A673 (cell line): ENCODE data around the gene RHAG. TPM values are rescaled to one million over a fixed set of nuclear protein-coding genes. Genes with fewer than 3 reads are reported as not detected.

Experiments
- BruUV-seq: library from RNA; stranded (reverse); fragments of 400-500 nt; replicated peaks from 2 replicates; lab custom pipeline; 2021; lab: Mats Ljungman, UMichigan
- CTCF ChIA-PET: fragments of 300-600 bp; sonication (Branson Sonifier 250); formaldehyde crosslinking; loops from one replicate; lab custom pipeline; 2022; ENCODE audit warnings: antibody characterized with exemption; lab: Charles Lee
- POLR2A ChIA-PET: fragments of 300-600 bp; sonication (Branson Sonifier 250); formaldehyde crosslinking; loops from one replicate; lab custom pipeline; 2022; ENCODE audit warnings: antibody characterized with exemption; ENCODE audit not compliant: low non-redundant PET; lab: Charles Lee
- DNase-seq: peaks from one replicate; pipeline ENCODE4 v3.0.0-alpha.2; 2015; ENCODE audit warnings: low spot score
- H3K27ac ChIP-seq: fragments of 200-600 bp; sonication (generic); 2 replicates; pipeline ENCODE4 v1.5.1; 2016; ENCODE audit warnings: mixed run types, low read depth, mild to moderate bottlenecking, mixed read lengths, antibody characterized with exemption, low read length; ENCODE audit not compliant: poor library complexity, severe bottlenecking
- H3K27me3 ChIP-seq: fragments of 200-600 bp; sonication (generic); replicated peaks from 2 replicates; pipeline ENCODE4 v1.6.1; 2017; ENCODE audit warnings: mixed run types, low read depth, mild to moderate bottlenecking, mixed read lengths, antibody characterized with exemption, low read length; ENCODE audit not compliant: insufficient read depth, poor library complexity
- H3K36me3 ChIP-seq: fragments of 200-600 bp; sonication (generic); 2 replicates; pipeline ENCODE4 v1.6.1; 2016; ENCODE audit warnings: mixed run types, mild to moderate bottlenecking, mixed read lengths, antibody characterized with exemption, low read length; ENCODE audit not compliant: insufficient read depth, poor library complexity, severe bottlenecking
- H3K4me1 ChIP-seq: fragments of 200-600 bp; sonication (generic); 2 replicates; pipeline ENCODE4 v1.6.1; 2017; ENCODE audit warnings: mixed run types, mild to moderate bottlenecking, mixed read lengths, antibody characterized with exemption, low read length; ENCODE audit not compliant: insufficient read depth, poor library complexity, severe bottlenecking
- H3K4me3 ChIP-seq: fragments of 200-600 bp; sonication (generic); 2 replicates; pipeline ENCODE4 v1.5.1; 2016; ENCODE audit warnings: low read depth, mixed run types, mild to moderate bottlenecking, mixed read lengths, low read length; ENCODE audit not compliant: poor library complexity, severe bottlenecking
- H3K9me3 ChIP-seq: fragments of 200-600 bp; sonication (generic); 2 replicates; pipeline ENCODE4 v1.6.1; 2016; ENCODE audit warnings: mixed run types, low read depth, mild to moderate bottlenecking, mixed read lengths, antibody characterized with exemption, low read length; ENCODE audit not compliant: poor library complexity, severe bottlenecking
- EZH2 ChIP-seq: fragments of 200-600 bp; sonication (generic); IDR thresholded peaks from 2 replicates; pipeline ENCODE4 v1.6.1; 2017; ENCODE audit warnings: borderline replicate concordance, low read depth, mild to moderate bottlenecking, mixed read lengths, antibody characterized with exemption, low read length; ENCODE audit not compliant: poor library complexity, severe bottlenecking
- intact Hi-C: fragments of 100-400 bp; cut with micrococcal nuclease; formaldehyde crosslinking; loops from one replicate; pipeline ENCODE4 v1.10.0; 2022; ENCODE audit not compliant: unreplicated experiment
- total RNA-seq: library from RNA; stranded (reverse); gene quantifications from 2 replicates; pipeline ENCODE4 v1.2.3, GENCODE V29; 2021
- TF ChIP-seq, protein P1 (sequence below): fragments of 300-800, 200-600 bp; sonication (generic); conservative IDR thresholded peaks from 2 replicates; pipeline ENCODE4 v1.5.1; 2017; ENCODE audit warnings: low read depth, mild to moderate bottlenecking, antibody characterized with exemption, low read length, moderate library complexity, mixed read lengths

The RHAG gene
- total RNA-seq, 1 experiment from 2014 or later: not detected

GRCh38 chr6:49646942-49647341 is 10.3 kb upstream of the RHAG start:
- POLR2A ChIA-PET: no interaction called here
- Histone ChIP-seq H3K36me3 (no peaks in the 10 kb centered on the region), H3K4me1 (no peaks in the 10 kb centered on the region), H3K27ac (no peak overlapping the region), H3K9me3 (no peaks in the 10 kb centered on the region), H3K27me3 (peaks cover 11% of the 10 kb centered on the region), H3K4me3 (no peak overlapping the region)
- DNase-seq: no peak
- CTCF ChIA-PET: no interaction called here
- BruUV-seq: no TSS peak
- intact Hi-C loops: no loop called here
- TF ChIP-seq EZH2: no peak
- TF ChIP-seq, protein P1, sequence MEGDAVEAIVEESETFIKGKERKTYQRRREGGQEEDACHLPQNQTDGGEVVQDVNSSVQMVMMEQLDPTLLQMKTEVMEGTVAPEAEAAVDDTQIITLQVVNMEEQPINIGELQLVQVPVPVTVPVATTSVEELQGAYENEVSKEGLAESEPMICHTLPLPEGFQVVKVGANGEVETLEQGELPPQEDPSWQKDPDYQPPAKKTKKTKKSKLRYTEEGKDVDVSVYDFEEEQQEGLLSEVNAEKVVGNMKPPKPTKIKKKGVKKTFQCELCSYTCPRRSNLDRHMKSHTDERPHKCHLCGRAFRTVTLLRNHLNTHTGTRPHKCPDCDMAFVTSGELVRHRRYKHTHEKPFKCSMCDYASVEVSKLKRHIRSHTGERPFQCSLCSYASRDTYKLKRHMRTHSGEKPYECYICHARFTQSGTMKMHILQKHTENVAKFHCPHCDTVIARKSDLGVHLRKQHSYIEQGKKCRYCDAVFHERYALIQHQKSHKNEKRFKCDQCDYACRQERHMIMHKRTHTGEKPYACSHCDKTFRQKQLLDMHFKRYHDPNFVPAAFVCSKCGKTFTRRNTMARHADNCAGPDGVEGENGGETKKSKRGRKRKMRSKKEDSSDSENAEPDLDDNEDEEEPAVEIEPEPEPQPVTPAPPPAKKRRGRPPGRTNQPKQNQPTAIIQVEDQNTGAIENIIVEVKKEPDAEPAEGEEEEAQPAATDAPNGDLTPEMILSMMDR: no peak

DNA sequence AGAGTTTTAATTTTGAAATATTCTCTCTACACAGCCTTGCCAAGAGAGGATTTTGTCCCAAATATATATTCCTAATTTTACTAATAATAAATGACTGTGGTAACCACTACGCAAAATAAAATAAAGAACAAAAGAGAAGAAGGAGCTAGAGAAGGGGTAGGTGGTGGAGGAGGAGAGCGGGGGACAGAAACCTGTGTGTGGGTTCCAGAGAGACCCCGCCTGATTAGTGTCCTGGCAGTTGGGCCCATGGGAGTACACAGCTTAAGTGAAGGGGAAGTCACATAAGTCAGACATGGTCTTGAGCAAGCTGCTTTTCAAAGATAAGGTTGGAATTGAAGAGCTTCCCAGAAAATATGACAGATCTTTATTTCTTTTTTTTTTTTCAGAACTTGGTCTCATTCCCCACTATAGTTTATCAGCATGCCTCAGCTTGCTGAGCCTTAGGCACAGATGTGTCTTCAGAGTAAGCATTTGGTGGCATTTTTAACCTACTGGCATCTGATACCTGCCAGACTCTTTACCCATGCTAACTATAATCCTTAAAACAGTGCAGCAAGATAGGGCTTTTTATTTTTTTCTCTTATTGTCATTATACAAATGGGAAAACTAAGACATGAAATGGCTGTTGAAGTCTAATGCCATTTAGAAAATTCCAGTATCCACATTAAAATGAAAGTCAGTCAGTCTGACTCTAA is 9.6 kb upstream of the RHAG start:
- Histone ChIP-seq H3K27ac (no peak overlapping the region), H3K4me1 (no peaks in the 10 kb centered on the region), H3K4me3 (no peak overlapping the region), H3K36me3 (no peaks in the 10 kb centered on the region), H3K27me3 (peaks cover 12% of the 10 kb centered on the region), H3K9me3 (no peaks in the 10 kb centered on the region)
- no peak for DNase-seq
- POLR2A ChIA-PET: no interaction called here
- TF ChIP-seq, protein P1: no peak
- no peak for TF ChIP-seq EZH2
- no TSS peak for BruUV-seq
- intact Hi-C loops: no loop called here
- CTCF ChIA-PET: no interaction called here

GRCh38 chr6:49645139-49645538 is 8.5 kb upstream of the RHAG start:
- TF ChIP-seq, protein P1: no peak
- TF ChIP-seq EZH2: no peak
- no peak for DNase-seq
- H3K9me3 ChIP-seq: no peaks in the 10 kb centered on the region
- ChIA-PET POLR2A (no interaction called here), CTCF (no interaction called here)
- intact Hi-C loops: no loop called here
- H3K4me3 ChIP-seq: no peak overlapping the region
- BruUV-seq: no TSS peak
- peaks cover 18% of the 10 kb centered on the region for H3K27me3 ChIP-seq
- H3K4me1 ChIP-seq: no peaks in the 10 kb centered on the region
- H3K36me3 ChIP-seq: no peaks in the 10 kb centered on the region
- H3K27ac ChIP-seq: no peak overlapping the region
